GM12878 (cell line): ENCODE results near the gene RERE.

Experiments
- CHD2 ChIP-seq: IDR thresholded peaks from 2 replicates; pipeline ENCODE4 v1.6.1; 2011; ENCODE audit warnings: low read depth, low read length, improper control_type of control experiment, borderline replicate concordance
- EP300 ChIP-seq, 2 experiments: fragments of 150-350 bp in 1 of 2; IDR thresholded peaks; 2 replicates each; pipeline ENCODE4 v1.6.1; 2011 to 2012; ENCODE audit warnings: low read depth in 2 of 2, low read length in 2 of 2, borderline replicate concordance in 1 of 2, improper control_type of control experiment in 1 of 2, inconsistent platforms in 1 of 2; ENCODE audit not compliant: control insufficient read depth in 1 of 2
- ESRRA ChIP-seq: IDR thresholded peaks from 2 replicates; pipeline ENCODE4 v1.6.1; 2012; ENCODE audit warnings: mild to moderate bottlenecking, low read length, improper control_type of control experiment
- EZH2 ChIP-seq: IDR thresholded peaks from 2 replicates; pipeline ENCODE4 v1.6.1; 2012; ENCODE audit warnings: low read depth, mild to moderate bottlenecking, control low read depth, inconsistent platforms, low read length, borderline replicate concordance; ENCODE audit not compliant: control insufficient read depth
- KDM1A ChIP-seq: fragments of 200-600 bp; sonication (generic); IDR thresholded peaks from 2 replicates; pipeline ENCODE4 v1.6.1; 2016; ENCODE audit warnings: borderline replicate concordance
- POLR2A ChIP-seq: IDR thresholded peaks from 2 replicates; pipeline ENCODE4 v1.6.1; 2011; ENCODE audit warnings: low read depth, mild to moderate bottlenecking, low read length
- RFX5 ChIP-seq: IDR thresholded peaks from 2 replicates; pipeline ENCODE4 v1.6.1; 2011; ENCODE audit warnings: low read depth, low read length, improper control_type of control experiment
- YBX1 ChIP-seq: fragments of 450-650 bp; IDR thresholded peaks from 2 replicates; pipeline ENCODE4 v1.6.1; 2016; ENCODE audit warnings: antibody characterized with exemption
- TF ChIP-seq, protein P1 (sequence below): IDR thresholded peaks from 2 replicates; pipeline ENCODE4 v1.6.1; 2012; ENCODE audit warnings: low read depth, low read length, improper control_type of control experiment
- TF ChIP-seq, protein P2 (sequence below), 3 experiments: IDR thresholded peaks in 2 of 3; conservative IDR thresholded peaks in 1 of 3; 2 replicates each; pipeline ENCODE4 v1.5.1; 2011; ENCODE audit warnings: low read depth in 3 of 3, low read length in 3 of 3, mild to moderate bottlenecking in 3 of 3, control low read depth in 2 of 3, moderate library complexity in 2 of 3, inconsistent platforms in 1 of 3, mixed read lengths in 1 of 3; ENCODE audit not compliant: control insufficient read depth in 2 of 3, insufficient read depth in 1 of 3; ENCODE audit errors: extremely low read depth in 1 of 3
- TF ChIP-seq, protein P3 (sequence below): IDR thresholded peaks from 2 replicates; pipeline ENCODE4 v1.6.1; 2012; ENCODE audit warnings: low read depth, low read length, improper control_type of control experiment
- TF ChIP-seq, protein P4 (sequence below): IDR thresholded peaks from 2 replicates; pipeline ENCODE4 v1.6.1; 2012; ENCODE audit warnings: mild to moderate bottlenecking, low read depth, low read length

DNA sequence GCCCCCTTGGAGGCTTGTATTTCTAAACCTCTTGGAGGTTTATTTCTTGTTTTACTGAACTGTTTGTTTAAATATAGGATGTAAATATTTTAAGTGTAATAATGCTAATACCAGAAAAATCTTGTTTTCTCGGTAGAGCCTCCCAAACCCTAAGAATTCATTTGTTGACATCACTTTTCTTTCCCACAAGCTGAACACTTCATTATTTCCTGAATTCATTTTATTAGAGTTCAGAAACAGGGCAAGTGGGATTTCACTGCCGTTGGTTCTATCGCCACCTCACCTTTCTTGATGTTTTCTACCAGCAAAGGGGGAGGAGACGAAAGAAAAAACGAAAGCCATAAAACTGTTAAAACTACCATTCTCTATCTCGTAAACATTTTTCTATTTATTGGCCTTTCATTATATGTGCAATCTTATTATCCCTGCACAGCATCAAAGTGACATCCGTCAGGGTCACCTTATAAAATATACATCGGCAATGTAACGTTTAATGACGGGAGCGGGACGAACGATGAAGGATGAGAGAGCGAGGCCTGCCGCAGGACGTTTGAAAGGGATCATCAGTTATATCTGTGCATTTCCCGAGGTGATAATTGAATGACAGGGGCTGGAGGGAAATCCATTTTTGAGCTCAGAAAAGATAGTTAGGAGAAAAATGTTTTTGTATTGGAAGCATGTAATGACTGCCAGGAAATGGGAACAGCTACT, 440.0 kb downstream of the RERE start:
- TF ChIP-seq, protein P1, sequence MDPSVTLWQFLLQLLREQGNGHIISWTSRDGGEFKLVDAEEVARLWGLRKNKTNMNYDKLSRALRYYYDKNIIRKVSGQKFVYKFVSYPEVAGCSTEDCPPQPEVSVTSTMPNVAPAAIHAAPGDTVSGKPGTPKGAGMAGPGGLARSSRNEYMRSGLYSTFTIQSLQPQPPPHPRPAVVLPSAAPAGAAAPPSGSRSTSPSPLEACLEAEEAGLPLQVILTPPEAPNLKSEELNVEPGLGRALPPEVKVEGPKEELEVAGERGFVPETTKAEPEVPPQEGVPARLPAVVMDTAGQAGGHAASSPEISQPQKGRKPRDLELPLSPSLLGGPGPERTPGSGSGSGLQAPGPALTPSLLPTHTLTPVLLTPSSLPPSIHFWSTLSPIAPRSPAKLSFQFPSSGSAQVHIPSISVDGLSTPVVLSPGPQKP: no peak
- TF ChIP-seq POLR2A (no peak), EZH2 (no peak), KDM1A (no peak), YBX1 (no peak), ESRRA (no peak), RFX5 (no peak), EP300 (IDR thresholded peaks at IDR 0.05; ENCODE audit: borderline replicate concordance in 1 of 2, control insufficient read depth in 1 of 2, low read depth in 2 of 2, low read length in 2 of 2) (no peak), CHD2 (no peak)
- TF ChIP-seq, protein P2, sequence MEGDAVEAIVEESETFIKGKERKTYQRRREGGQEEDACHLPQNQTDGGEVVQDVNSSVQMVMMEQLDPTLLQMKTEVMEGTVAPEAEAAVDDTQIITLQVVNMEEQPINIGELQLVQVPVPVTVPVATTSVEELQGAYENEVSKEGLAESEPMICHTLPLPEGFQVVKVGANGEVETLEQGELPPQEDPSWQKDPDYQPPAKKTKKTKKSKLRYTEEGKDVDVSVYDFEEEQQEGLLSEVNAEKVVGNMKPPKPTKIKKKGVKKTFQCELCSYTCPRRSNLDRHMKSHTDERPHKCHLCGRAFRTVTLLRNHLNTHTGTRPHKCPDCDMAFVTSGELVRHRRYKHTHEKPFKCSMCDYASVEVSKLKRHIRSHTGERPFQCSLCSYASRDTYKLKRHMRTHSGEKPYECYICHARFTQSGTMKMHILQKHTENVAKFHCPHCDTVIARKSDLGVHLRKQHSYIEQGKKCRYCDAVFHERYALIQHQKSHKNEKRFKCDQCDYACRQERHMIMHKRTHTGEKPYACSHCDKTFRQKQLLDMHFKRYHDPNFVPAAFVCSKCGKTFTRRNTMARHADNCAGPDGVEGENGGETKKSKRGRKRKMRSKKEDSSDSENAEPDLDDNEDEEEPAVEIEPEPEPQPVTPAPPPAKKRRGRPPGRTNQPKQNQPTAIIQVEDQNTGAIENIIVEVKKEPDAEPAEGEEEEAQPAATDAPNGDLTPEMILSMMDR (IDR thresholded peaks at IDR 0.05 in 2 of 3, conservative IDR thresholded peaks at IDR 0.05 in 1 of 3; ENCODE audit: control insufficient read depth in 2 of 3, extremely low read depth in 1 of 3, insufficient read depth in 1 of 3, low read depth in 3 of 3, low read length in 3 of 3): no peak
- TF ChIP-seq, protein P3, sequence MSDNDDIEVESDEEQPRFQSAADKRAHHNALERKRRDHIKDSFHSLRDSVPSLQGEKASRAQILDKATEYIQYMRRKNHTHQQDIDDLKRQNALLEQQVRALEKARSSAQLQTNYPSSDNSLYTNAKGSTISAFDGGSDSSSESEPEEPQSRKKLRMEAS: no peak
- TF ChIP-seq, protein P4, sequence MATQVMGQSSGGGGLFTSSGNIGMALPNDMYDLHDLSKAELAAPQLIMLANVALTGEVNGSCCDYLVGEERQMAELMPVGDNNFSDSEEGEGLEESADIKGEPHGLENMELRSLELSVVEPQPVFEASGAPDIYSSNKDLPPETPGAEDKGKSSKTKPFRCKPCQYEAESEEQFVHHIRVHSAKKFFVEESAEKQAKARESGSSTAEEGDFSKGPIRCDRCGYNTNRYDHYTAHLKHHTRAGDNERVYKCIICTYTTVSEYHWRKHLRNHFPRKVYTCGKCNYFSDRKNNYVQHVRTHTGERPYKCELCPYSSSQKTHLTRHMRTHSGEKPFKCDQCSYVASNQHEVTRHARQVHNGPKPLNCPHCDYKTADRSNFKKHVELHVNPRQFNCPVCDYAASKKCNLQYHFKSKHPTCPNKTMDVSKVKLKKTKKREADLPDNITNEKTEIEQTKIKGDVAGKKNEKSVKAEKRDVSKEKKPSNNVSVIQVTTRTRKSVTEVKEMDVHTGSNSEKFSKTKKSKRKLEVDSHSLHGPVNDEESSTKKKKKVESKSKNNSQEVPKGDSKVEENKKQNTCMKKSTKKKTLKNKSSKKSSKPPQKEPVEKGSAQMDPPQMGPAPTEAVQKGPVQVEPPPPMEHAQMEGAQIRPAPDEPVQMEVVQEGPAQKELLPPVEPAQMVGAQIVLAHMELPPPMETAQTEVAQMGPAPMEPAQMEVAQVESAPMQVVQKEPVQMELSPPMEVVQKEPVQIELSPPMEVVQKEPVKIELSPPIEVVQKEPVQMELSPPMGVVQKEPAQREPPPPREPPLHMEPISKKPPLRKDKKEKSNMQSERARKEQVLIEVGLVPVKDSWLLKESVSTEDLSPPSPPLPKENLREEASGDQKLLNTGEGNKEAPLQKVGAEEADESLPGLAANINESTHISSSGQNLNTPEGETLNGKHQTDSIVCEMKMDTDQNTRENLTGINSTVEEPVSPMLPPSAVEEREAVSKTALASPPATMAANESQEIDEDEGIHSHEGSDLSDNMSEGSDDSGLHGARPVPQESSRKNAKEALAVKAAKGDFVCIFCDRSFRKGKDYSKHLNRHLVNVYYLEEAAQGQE: no peak
